ENCODE measurements around the gene MTA2. TPM values are rescaled to one million over a fixed set of nuclear protein-coding genes. Genes with fewer than 3 reads are reported as not detected.
"Not testable (repeated sequence)": the region's sequence is repeated elsewhere in the genome, so short reads cannot be mapped to it uniquely, and the experiment has no call there.

Gene MTA2
- total RNA-seq, 2 experiments from 2014 or later = 159 to 179 TPM

DNA sequence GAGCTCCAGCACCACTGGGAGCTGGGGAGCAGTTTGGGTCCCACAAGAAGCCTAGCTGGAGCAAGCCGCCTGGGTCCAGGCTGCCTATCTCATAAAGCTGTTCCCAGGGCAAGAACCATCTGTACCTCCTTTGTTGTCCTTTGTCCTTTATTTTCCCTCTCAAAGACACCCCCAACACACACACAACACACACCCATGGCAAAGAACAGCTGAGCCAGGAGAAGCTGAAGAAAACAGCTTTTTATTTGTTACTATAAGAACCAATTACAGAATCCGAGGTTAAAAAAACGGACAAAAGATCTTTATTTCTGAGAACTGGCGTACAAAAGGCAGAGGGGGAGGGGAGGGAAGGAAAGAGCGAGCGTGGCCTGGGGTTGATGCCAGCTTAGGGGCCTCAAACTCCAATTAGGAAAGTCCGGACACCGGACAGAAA, 8.7 kb downstream of the MTA2 start:
- intact Hi-C loops (cut with DNase I, micrococcal nuclease) = loop anchor here (1.0 to 5.0 kb wide), 4 partner anchors 99 to 269 kb away; partner anchors contain the start of genes BSCL2 (in 1 of the 2) and GNG3 (in 1 of the 2)
- ChIA-PET POLR2A (interaction anchor here (0.6 to 2.9 kb wide), 10 partner anchors 8 to 247 kb away, joined by 3 to 81 read pairs (median 14); partner anchors contain the start of genes AHNAK, EEF1G, EML3 and GANAB), CTCF (interaction anchor here (0.7 to 3.4 kb wide), 19 partner anchors 8 to 288 kb away, joined by 3 to 21 read pairs (median 6); partner anchors contain the start of genes C11orf98, CSKMT, EEF1G and LBHD1)
- DNase-seq = no peak
- H3K4me3 Mint-ChIP-seq = no peak overlapping the region
- ATAC-seq = no peak
- no peaks in the 10 kb centered on the region for H3K9me3 Mint-ChIP-seq (ENCODE audit: low read depth)
- peak overlapping the region; percentile 99 for H3K27ac Mint-ChIP-seq
- H3K4me1 Mint-ChIP-seq = peaks cover 54% of the 10 kb centered on the region
- H3K27me3 Mint-ChIP-seq = no peaks in the 10 kb centered on the region
- H3K36me3 Mint-ChIP-seq (ENCODE audit: low read depth) = peaks cover 67% of the 10 kb centered on the region

DNA sequence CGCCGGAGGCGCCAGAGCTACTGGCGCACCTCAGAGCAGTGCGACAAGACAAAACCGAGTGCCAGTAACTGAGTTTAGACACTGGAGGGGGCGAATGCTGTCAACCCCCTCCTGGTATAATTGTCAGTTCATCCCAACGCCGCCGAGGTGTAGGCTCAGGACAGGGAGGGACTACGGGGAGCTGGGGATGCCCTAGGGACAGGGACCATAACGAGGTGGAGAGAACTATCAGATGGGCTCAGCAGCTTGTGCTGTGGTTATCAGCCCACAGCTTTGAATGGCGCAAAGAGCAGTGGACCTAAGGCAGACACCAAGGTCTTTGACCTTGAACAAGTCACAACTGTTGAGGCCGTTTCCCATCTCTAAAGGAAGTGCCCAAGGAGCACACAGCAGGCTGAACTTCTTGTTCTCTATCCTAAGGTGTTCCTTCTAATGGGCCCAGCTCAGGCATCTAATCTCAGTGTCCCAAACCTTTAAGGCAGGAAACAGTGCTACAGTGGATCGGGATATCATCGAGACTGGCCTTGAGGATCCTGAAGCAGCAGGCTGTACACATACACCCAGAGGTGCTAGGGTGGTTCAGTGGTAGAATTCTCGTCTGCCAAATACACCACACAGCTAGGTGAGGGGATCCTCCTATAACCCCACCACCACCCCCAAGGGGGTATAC, 9.4 kb downstream of the MTA2 start:
- intact Hi-C loops (cut with DNase I, micrococcal nuclease) = loop anchor here (5.0 kb wide), 3 partner anchors 100 to 270 kb away; partner anchors contain the start of genes BSCL2 (in 1 of the 2) and GNG3 (in 1 of the 2)
- peaks cover 50% of the 10 kb centered on the region for H3K4me1 Mint-ChIP-seq
- DNase-seq (no peak), ATAC-seq (peak; percentile 0)
- peaks cover 66% of the 10 kb centered on the region for H3K36me3 Mint-ChIP-seq (ENCODE audit: low read depth)
- H3K4me3 Mint-ChIP-seq = peak overlapping the region; percentile 99
- H3K27me3 Mint-ChIP-seq = no peaks in the 10 kb centered on the region
- ChIA-PET CTCF (interaction anchor here (0.5 to 3.4 kb wide), 34 partner anchors 8 to 289 kb away, joined by 3 to 21 read pairs (median 5); partner anchors contain the start of genes C11orf98, CSKMT, EEF1G and EML3), POLR2A (interaction anchor here (0.5 to 2.9 kb wide), 38 partner anchors 8 to 1269 kb away, joined by 3 to 81 read pairs (median 10); partner anchors contain the start of genes AHNAK, B3GAT3, C11orf98 and CSKMT)
- no peaks in the 10 kb centered on the region for H3K9me3 Mint-ChIP-seq (ENCODE audit: low read depth)
- peak overlapping the region; percentile 99 for H3K27ac Mint-ChIP-seq

GRCh38 chr11:62591448-62592145, 10.1 kb downstream of the MTA2 start, which contains the start of gene TUT1:
TUT1 (minus strand) TSS chr11:62591523; CDS start chr11:62591485, 38 bp downstream.
- ATAC-seq (peak; percentile 93), DNase-seq (peak; percentile 97)
- POLR2A ChIA-PET = interaction anchor here (0.5 to 2.9 kb wide), 46 partner anchors 9 to 1270 kb away, joined by 3 to 81 read pairs (median 8); partner anchors contain the start of genes B3GAT3, C11orf98, CPSF7 and CSKMT
- intact Hi-C loops (cut with DNase I, micrococcal nuclease) = loop anchor here (1.0 to 5.0 kb wide), 21 partner anchors 8 to 289 kb away; partner anchors contain the start of genes C11orf98 (in 2 of the 2), CSKMT (in 2 of the 2), INTS5 (in 2 of the 2) and UBXN1 (in 2 of the 2)
- Mint-ChIP-seq H3K4me1 (peaks cover 47% of the 10 kb centered on the region), H3K27ac (peak within 1 kb of the TSS; percentile 99), H3K9me3 (ENCODE audit: low read depth) (no peaks in the 10 kb centered on the region), H3K4me3 (peak within 1 kb of the TSS; percentile 99), H3K36me3 (ENCODE audit: low read depth) (peaks cover 63% of the 10 kb centered on the region), H3K27me3 (no peaks in the 10 kb centered on the region)
- CTCF ChIA-PET = interaction anchor here (0.5 to 3.4 kb wide), 37 partner anchors 8 to 1746 kb away, joined by 3 to 21 read pairs (median 4); partner anchors contain the start of genes AHNAK, B3GAT3, C11orf98 and CSKMT

- Mint-ChIP-seq H3K4me1 (peaks cover 46% of the 10 kb centered on the region), H3K4me3 (peak overlapping the region; percentile 99)
These were observed 12.6 kb downstream of the MTA2 start for GRCh38 chr11:62588966-62589637.

DNA sequence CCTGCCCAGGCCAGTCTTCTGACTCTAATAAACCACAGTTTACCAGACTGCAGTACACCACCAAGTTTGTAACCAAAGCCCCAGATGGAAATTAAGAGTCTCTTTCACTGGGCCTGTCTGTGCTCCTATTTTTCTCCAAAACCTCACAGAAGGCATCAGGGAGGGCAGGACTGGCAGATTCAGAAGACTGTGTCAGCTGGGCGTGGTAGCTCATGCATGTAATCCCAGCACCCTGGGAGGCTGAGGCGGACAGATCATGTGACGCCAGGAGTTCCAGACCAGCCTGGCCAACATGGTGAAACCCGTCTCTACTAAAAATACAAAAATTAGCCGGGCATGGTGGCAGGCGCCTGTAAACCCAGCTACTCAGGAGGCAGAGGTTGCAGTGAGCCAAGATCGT, 16.3 kb downstream of the MTA2 start:
- Mint-ChIP-seq H3K36me3 (ENCODE audit: low read depth) (peaks cover 36% of the 10 kb centered on the region), H3K4me1 (peaks cover 20% of the 10 kb centered on the region)
- intact Hi-C loops (cut with DNase I, micrococcal nuclease); H3K27me3 Mint-ChIP-seq; ATAC-seq; H3K27ac Mint-ChIP-seq; DNase-seq; H3K9me3 Mint-ChIP-seq (ENCODE audit: low read depth); H3K4me3 Mint-ChIP-seq: not testable (repeated sequence)
- CTCF ChIA-PET = interaction anchor here (1.3 kb wide), 1 partner anchor 43 kb away, joined by 3 read pairs; no protein-coding TSS in a partner anchor
- POLR2A ChIA-PET = interaction anchor here (0.9 to 1.3 kb wide), 2 partner anchors 58 to 256 kb away, joined by 3 to 6 read pairs; no protein-coding TSS in a partner anchor

More at GRCh38 chr11:62588966-62589637, 12.6 kb downstream of the MTA2 start:
- peak; percentile 58 for DNase-seq
- Mint-ChIP-seq H3K27ac (no peak overlapping the region), H3K27me3 (no peaks in the 10 kb centered on the region), H3K36me3 (ENCODE audit: low read depth) (peaks cover 47% of the 10 kb centered on the region), H3K9me3 (ENCODE audit: low read depth) (no peaks in the 10 kb centered on the region)
- ChIA-PET POLR2A (interaction anchor here (0.7 to 1.4 kb wide), 2 partner anchors 12 to 16 kb away, joined by 3 to 4 read pairs; partner anchors contain the start of gene EEF1G), CTCF (interaction anchor here (0.8 to 1.6 kb wide), 7 partner anchors 10 to 197 kb away, joined by 3 to 5 read pairs (median 4); partner anchors contain the start of gene EEF1G)
- no peak for ATAC-seq
- intact Hi-C loops (cut with DNase I, micrococcal nuclease) = no loop called here

GRCh38 chr11:62581735-62582134, 19.9 kb downstream of the MTA2 start:
- DNase-seq; ATAC-seq; H3K4me1 Mint-ChIP-seq; H3K27me3 Mint-ChIP-seq; H3K4me3 Mint-ChIP-seq; POLR2A ChIA-PET; intact Hi-C loops (cut with DNase I, micrococcal nuclease); H3K9me3 Mint-ChIP-seq (ENCODE audit: low read depth): not testable (repeated sequence)
- Mint-ChIP-seq H3K36me3 (ENCODE audit: low read depth) (peaks cover 25% of the 10 kb centered on the region), H3K27ac (peak overlapping the region; percentile 63)
- CTCF ChIA-PET = interaction anchor here (0.5 to 0.6 kb wide), 2 partner anchors 8 to 157 kb away, joined by 3 to 4 read pairs; no protein-coding TSS in a partner anchor

DNA sequence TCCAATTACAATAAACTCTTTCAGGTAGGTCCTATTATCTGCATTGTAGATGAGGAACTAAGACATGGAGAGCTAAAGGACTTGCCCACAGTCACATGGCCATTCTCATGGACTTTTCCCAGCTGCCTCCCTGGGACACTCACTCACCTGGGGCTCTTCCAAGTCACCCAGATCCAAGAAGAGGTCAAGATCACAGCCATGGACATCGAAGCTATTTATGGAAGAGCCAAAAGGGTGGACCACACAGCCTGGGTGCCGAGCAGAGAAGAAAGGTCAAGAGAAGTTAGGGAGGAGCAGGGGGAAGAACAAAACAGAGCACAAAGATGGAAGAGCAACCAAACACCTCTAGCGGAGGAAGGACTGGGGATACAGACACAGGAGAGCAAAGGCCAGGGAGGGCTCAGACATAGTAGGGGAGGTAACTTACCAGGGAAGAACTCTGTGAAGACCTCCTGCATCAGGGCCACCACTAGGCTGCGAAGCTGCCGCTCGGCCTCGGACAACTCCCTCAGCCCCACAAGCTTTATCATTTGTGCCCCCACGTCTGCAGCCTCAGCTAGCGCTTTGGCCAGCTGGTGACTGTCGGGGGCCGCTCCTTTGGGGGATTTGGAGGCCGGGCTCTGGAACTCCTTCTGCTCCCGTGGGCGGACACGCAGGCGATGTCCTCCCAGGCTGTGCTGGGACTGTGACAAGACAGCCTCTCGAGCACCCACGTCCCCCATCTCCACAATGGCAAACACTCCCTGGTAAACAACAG, 20.5 kb downstream of the MTA2 start:
- Mint-ChIP-seq H3K27ac (peak overlapping the region; percentile 63), H3K36me3 (ENCODE audit: low read depth) (peaks cover 28% of the 10 kb centered on the region), H3K9me3 (ENCODE audit: low read depth) (no peaks in the 10 kb centered on the region), H3K27me3 (no peaks in the 10 kb centered on the region), H3K4me3 (no peak overlapping the region), H3K4me1 (peaks cover 3% of the 10 kb centered on the region)
- intact Hi-C loops (cut with DNase I, micrococcal nuclease) = no loop called here
- ATAC-seq = no peak
- CTCF ChIA-PET = interaction anchor here (0.5 to 1.1 kb wide), 2 partner anchors 10 to 156 kb away, joined by 3 read pairs; partner anchors contain the start of gene TUT1
- no peak for DNase-seq
- POLR2A ChIA-PET = no interaction called here

GRCh38 chr11:62579252-62579651, 22.4 kb downstream of the MTA2 start:
- Mint-ChIP-seq H3K4me3 (no peak overlapping the region), H3K27me3 (no peaks in the 10 kb centered on the region), H3K4me1 (peaks cover 8% of the 10 kb centered on the region), H3K36me3 (ENCODE audit: low read depth) (peaks cover 29% of the 10 kb centered on the region), H3K9me3 (ENCODE audit: low read depth) (no peaks in the 10 kb centered on the region), H3K27ac (no peak overlapping the region)
- CTCF ChIA-PET = interaction anchor here (0.8 to 1.5 kb wide), 2 partner anchors 10 to 12 kb away, joined by 4 read pairs; partner anchors contain the start of gene TUT1
- ATAC-seq (no peak), DNase-seq (no peak)
- POLR2A ChIA-PET = no interaction called here
- intact Hi-C loops (cut with DNase I, micrococcal nuclease) = no loop called here

- intact Hi-C loops (cut with DNase I, micrococcal nuclease) = no loop called here
- Mint-ChIP-seq H3K36me3 (ENCODE audit: low read depth) (peaks cover 32% of the 10 kb centered on the region), H3K9me3 (ENCODE audit: low read depth) (no peaks in the 10 kb centered on the region), H3K4me3 (no peak overlapping the region), H3K4me1 (peaks cover 8% of the 10 kb centered on the region), H3K27me3 (no peaks in the 10 kb centered on the region), H3K27ac (no peak overlapping the region)
- ChIA-PET CTCF (interaction anchor here (0.8 to 1.5 kb wide), 2 partner anchors 11 to 13 kb away, joined by 4 read pairs; partner anchors contain the start of gene TUT1), POLR2A (interaction anchor here (0.6 to 1.2 kb wide), 2 partner anchors 23 to 277 kb away, joined by 3 to 5 read pairs; partner anchors contain the start of gene MTA2)
- no peak for ATAC-seq
- DNase-seq = no peak
These were observed 23.1 kb downstream of the MTA2 start for GRCh38 chr11:62578541-62578940.

All from activated CD4-positive, alpha-beta T cell treated with anti-CD3 and anti-CD28 coated beads for 36 hours (primary cell).